ENCODE results near the gene RTBDN.

- TF ChIP-seq POLR2A (IDR thresholded peaks at IDR 0.05) (no peak), CTCF (IDR thresholded peaks at IDR 0.05) (no peak)
These were observed 55.5 kb downstream of the RTBDN start for GRCh38 chr19:12778905-12779161.
